ENCODE measurements around the gene POU6F1. TPM values are rescaled to one million over a fixed set of nuclear protein-coding genes. Genes with fewer than 3 reads are reported as not detected.

The POU6F1 gene
- polyA plus RNA-seq, 3 donors = 0.65 to 5.2 TPM; not detected in 1

GRCh38 chr12:51240971-51241370, 23.1 kb upstream of the POU6F1 start:
- Mint-ChIP-seq H3K4me3 (peak overlapping the region; percentile 26 to 92), H3K9me3 (peaks cover 0 to 3% (median 0%) of the 10 kb centered on the region in 7 donors), H3K27ac (peak overlapping the region; percentile 75 to 100 (median 98)), H3K27me3 (ENCODE audit: low read depth in 3 of 3) (peaks cover 0 to 4% (median 0%) of the 10 kb centered on the region in 3 donors), H3K4me1 (peaks cover 63% of the 10 kb centered on the region), H3K36me3 (peaks cover 41 to 58% of the 10 kb centered on the region in 2 donors)
- Histone ChIP-seq H2AFZ (ENCODE audit: insufficient read depth, low read depth, low read length, poor library complexity, severe bottlenecking) (no peak overlapping the region), H3K27ac (ENCODE audit: low read depth in 1 of 2, low read length in 2 of 2) (peak overlapping the region; percentile 24 to 45), H3K27me3 (ENCODE audit: control insufficient read depth in 2 of 2, insufficient read depth in 2 of 2, low read length in 2 of 2) (no peaks in the 10 kb centered on the region), H3K79me2 (ENCODE audit: insufficient read depth, low read length) (peaks cover 50% of the 10 kb centered on the region), H3K4me2 (replicated peaks; ENCODE audit: extremely low read depth, low read length, poor library complexity, severe bottlenecking) (peak overlapping the region; percentile 90), H3K4me1 (ENCODE audit: control insufficient read depth in 1 of 2, insufficient read depth in 2 of 2, low read length in 2 of 2) (peaks cover 70 to 73% of the 10 kb centered on the region in 2 donors), H3K36me3 (replicated peaks in 1 of 2; ENCODE audit: control insufficient read depth in 1 of 2, insufficient read depth in 2 of 2, low read length in 2 of 2) (peaks cover 28 to 33% of the 10 kb centered on the region in 2 donors), H3K9ac (ENCODE audit: insufficient read depth, low read length, poor library complexity, severe bottlenecking) (no peak overlapping the region), H3K4me3 (replicated peaks in 1 of 3; ENCODE audit: low read depth in 2 of 3, low read length in 3 of 3) (peak overlapping the region in 1 of 3 experiments; percentile 94), H3K9me3 (replicated peaks in 1 of 2; ENCODE audit: control insufficient read depth in 1 of 2, insufficient read depth in 1 of 2, low read length in 2 of 2) (no peaks in the 10 kb centered on the region), H4K20me1 (ENCODE audit: insufficient read depth, low read length) (peaks cover 10% of the 10 kb centered on the region)
- no CpG with 5 or more reads among the region's 2 CpGs for WGBS (ENCODE audit: insufficient coverage)
- TF ChIP-seq, protein P1, sequence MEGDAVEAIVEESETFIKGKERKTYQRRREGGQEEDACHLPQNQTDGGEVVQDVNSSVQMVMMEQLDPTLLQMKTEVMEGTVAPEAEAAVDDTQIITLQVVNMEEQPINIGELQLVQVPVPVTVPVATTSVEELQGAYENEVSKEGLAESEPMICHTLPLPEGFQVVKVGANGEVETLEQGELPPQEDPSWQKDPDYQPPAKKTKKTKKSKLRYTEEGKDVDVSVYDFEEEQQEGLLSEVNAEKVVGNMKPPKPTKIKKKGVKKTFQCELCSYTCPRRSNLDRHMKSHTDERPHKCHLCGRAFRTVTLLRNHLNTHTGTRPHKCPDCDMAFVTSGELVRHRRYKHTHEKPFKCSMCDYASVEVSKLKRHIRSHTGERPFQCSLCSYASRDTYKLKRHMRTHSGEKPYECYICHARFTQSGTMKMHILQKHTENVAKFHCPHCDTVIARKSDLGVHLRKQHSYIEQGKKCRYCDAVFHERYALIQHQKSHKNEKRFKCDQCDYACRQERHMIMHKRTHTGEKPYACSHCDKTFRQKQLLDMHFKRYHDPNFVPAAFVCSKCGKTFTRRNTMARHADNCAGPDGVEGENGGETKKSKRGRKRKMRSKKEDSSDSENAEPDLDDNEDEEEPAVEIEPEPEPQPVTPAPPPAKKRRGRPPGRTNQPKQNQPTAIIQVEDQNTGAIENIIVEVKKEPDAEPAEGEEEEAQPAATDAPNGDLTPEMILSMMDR (IDR thresholded peaks at IDR 0.05) = no peak
- DNase-seq = no peak
- intact Hi-C loops (cut with micrococcal nuclease) = loop anchor here in 1 of 2 donors (10.0 kb wide), 3 partner anchors 66 to 196 kb away; partner anchors contain the start of genes CSRNP2, LETMD1 and TFCP2

GRCh38 chr12:51238510-51239334, 20.9 kb upstream of the POU6F1 start, which contains the start of gene DAZAP2:
DAZAP2 (plus strand) TSS chr12:51238826; CDS start chr12:51238908, 82 bp downstream.
- Histone ChIP-seq H3K9me3 (replicated peaks in 1 of 2; ENCODE audit: control insufficient read depth in 1 of 2, insufficient read depth in 1 of 2, low read length in 2 of 2) (no peaks in the 10 kb centered on the region), H3K4me3 (replicated peaks in 1 of 3; ENCODE audit: low read depth in 2 of 3, low read length in 3 of 3) (peak within 1 kb of the TSS; percentile 65 to 94 (median 93)), H3K27me3 (ENCODE audit: control insufficient read depth in 2 of 2, insufficient read depth in 2 of 2, low read length in 2 of 2) (no peaks in the 10 kb centered on the region), H3K4me2 (replicated peaks; ENCODE audit: extremely low read depth, low read length, poor library complexity, severe bottlenecking) (peak within 1 kb of the TSS; percentile 90), H2AFZ (ENCODE audit: insufficient read depth, low read depth, low read length, poor library complexity, severe bottlenecking) (peak within 1 kb of the TSS; percentile 84), H3K79me2 (ENCODE audit: insufficient read depth, low read length) (peaks cover 34% of the 10 kb centered on the region), H3K36me3 (replicated peaks in 1 of 2; ENCODE audit: control insufficient read depth in 1 of 2, insufficient read depth in 2 of 2, low read length in 2 of 2) (peaks cover 19 to 25% of the 10 kb centered on the region in 2 donors), H3K4me1 (ENCODE audit: control insufficient read depth in 1 of 2, insufficient read depth in 2 of 2, low read length in 2 of 2) (peaks cover 48 to 51% of the 10 kb centered on the region in 2 donors), H4K20me1 (ENCODE audit: insufficient read depth, low read length) (peaks cover 10% of the 10 kb centered on the region), H3K27ac (ENCODE audit: low read depth in 1 of 2, low read length in 2 of 2) (peak within 1 kb of the TSS; percentile 99 to 100), H3K9ac (ENCODE audit: insufficient read depth, low read length, poor library complexity, severe bottlenecking) (peak within 1 kb of the TSS; percentile 100)
- H3K27ac Mint-ChIP-seq = peak within 1 kb of the TSS; percentile 97 to 100 (median 100)
- DNase-seq = peak; percentile 95 to 97 (median 96)
- peaks cover 0 to 2% (median 2%) of the 10 kb centered on the region in 3 donors for H3K27me3 Mint-ChIP-seq (ENCODE audit: low read depth in 3 of 3)
- peak within 1 kb of the TSS; percentile 92 to 97 for H3K4me3 Mint-ChIP-seq
- peaks cover 0 to 3% (median 0%) of the 10 kb centered on the region in 7 donors for H3K9me3 Mint-ChIP-seq
- WGBS (ENCODE audit: insufficient coverage) = under 1% methylated on average over 56 of the region's 70 CpGs
- H3K36me3 Mint-ChIP-seq = peaks cover 30 to 37% of the 10 kb centered on the region in 2 donors
- intact Hi-C loops (cut with micrococcal nuclease) = loop anchor here in 1 of 2 donors (2.0 to 10.0 kb wide), 2 partner anchors 20 to 64 kb away; partner anchors contain the start of genes POU6F1 and TFCP2
- TF ChIP-seq, protein P1 (IDR thresholded peaks at IDR 0.05) = peak; percentile 20
- peaks cover 43% of the 10 kb centered on the region for H3K4me1 Mint-ChIP-seq

All from CD14-positive monocyte (primary cell).